ENCODE data around the gene TSC1.

GRCh38 chr9:132886334-132886725 lies 58.1 kb downstream of the TSC1 start:
- TF ChIP-seq CTCF (IDR thresholded peaks at IDR 0.05) (no peak), POLR2A (IDR thresholded peaks at IDR 0.05) (no peak), EP300 (IDR thresholded peaks at IDR 0.05; ENCODE audit: low read depth) (no peak), POLR2AphosphoS5 (IDR thresholded peaks at IDR 0.05) (no peak)

Measured in transverse colon (tissue), 4 donors.